Activated CD4-positive, CD25-positive, alpha-beta regulatory T cell treated with anti-CD3 and anti-CD28 coated beads, Interleukin-2, amount 50 U/mL, for 24 hours (primary cell): Measurements from ENCODE around the gene PRTN3.
"Not testable (repeated sequence)": the region's sequence is repeated elsewhere in the genome, so short reads cannot be mapped to it uniquely, and the experiment has no call there.

Experiments
- ATAC-seq, 2 donors: fragments of 150-1000 bp; cut with Tn5 transposase; one replicate each; pipeline ENCODE4 v1.10.0; 2021; ENCODE audit warnings: mild to moderate bottlenecking in 1 of 2, moderate library complexity in 1 of 2

Gene PRTN3

GRCh38 chr19:883661-884211 lies 42.9 kb downstream of the PRTN3 start:
- no peak for ATAC-seq

- ATAC-seq = no peak
Observed at GRCh38 chr19:884420-885211, 43.8 kb downstream of the PRTN3 start.

GRCh38 chr19:885536-886224 lies 44.9 kb downstream of the PRTN3 start:
- no peak for ATAC-seq

GRCh38 chr19:887072-887471 lies 46.3 kb downstream of the PRTN3 start:
- ATAC-seq = no peak

- no peak for ATAC-seq
Observed at GRCh38 chr19:887599-887998, 46.8 kb downstream of the PRTN3 start.

GRCh38 chr19:888581-889385 lies 48.0 kb downstream of the PRTN3 start:
- ATAC-seq = peak; percentile 5 to 22

- ATAC-seq = no peak
Observed at GRCh38 chr19:889662-890295, 49.0 kb downstream of the PRTN3 start.

- ATAC-seq = no peak
Observed at GRCh38 chr19:890831-891230, 50.0 kb downstream of the PRTN3 start.

GRCh38 chr19:891421-892200 lies 50.8 kb downstream of the PRTN3 start:
- ATAC-seq = not testable (repeated sequence)

- no peak for ATAC-seq
Observed at GRCh38 chr19:892243-892893, 51.6 kb downstream of the PRTN3 start.

- ATAC-seq = peak; percentile 92
Observed at GRCh38 chr19:892894-893689, 52.3 kb downstream of the PRTN3 start, which contains the start of the genes MED16 and RNU6-9. MED16 (minus strand) TSS chr19:893187; CDS start chr19:891131, 2,056 bp downstream. RNU6-9 (plus strand) TSS chr19:893484.

GRCh38 chr19:896434-896833 lies 55.6 kb downstream of the PRTN3 start:
- ATAC-seq = no peak

GRCh38 chr19:896999-897398 lies 56.2 kb downstream of the PRTN3 start:
- ATAC-seq = no peak

- ATAC-seq = no peak
Observed at GRCh38 chr19:897442-898039, 56.7 kb downstream of the PRTN3 start.
